ENCODE data around the gene FIBP.

Gene FIBP

GRCh38 chr11:65879617-65880016, 8.7 kb downstream of the FIBP start, which contains the start of gene CTSW:
Gene CTSW, plus strand, starts transcription at chr11:65879837. Its CDS starts 18 bp downstream, at chr11:65879855.
- TF ChIP-seq, protein P1, sequence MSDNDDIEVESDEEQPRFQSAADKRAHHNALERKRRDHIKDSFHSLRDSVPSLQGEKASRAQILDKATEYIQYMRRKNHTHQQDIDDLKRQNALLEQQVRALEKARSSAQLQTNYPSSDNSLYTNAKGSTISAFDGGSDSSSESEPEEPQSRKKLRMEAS (IDR thresholded peaks at IDR 0.05; ENCODE audit: low read depth, low read length) = no peak
- peak; percentile 15 for TF ChIP-seq POLR2A (IDR thresholded peaks at IDR 0.05; ENCODE audit: extremely low read depth, insufficient read length)
- TF ChIP-seq MYC (IDR thresholded peaks at IDR 0.05; ENCODE audit: low read depth, low read length) = no peak; the same call in 1 of the 2 replicates
- TF ChIP-seq CTCF (IDR thresholded peaks at IDR 0.05; ENCODE audit: low read depth, low read length) = no peak
- peak within 1 kb of the TSS; percentile 69 for H3K4me3 ChIP-seq (ENCODE audit: low read depth, low read length)
- DNase-seq (ENCODE audit: low read depth) = peak; percentile 81

DNA sequence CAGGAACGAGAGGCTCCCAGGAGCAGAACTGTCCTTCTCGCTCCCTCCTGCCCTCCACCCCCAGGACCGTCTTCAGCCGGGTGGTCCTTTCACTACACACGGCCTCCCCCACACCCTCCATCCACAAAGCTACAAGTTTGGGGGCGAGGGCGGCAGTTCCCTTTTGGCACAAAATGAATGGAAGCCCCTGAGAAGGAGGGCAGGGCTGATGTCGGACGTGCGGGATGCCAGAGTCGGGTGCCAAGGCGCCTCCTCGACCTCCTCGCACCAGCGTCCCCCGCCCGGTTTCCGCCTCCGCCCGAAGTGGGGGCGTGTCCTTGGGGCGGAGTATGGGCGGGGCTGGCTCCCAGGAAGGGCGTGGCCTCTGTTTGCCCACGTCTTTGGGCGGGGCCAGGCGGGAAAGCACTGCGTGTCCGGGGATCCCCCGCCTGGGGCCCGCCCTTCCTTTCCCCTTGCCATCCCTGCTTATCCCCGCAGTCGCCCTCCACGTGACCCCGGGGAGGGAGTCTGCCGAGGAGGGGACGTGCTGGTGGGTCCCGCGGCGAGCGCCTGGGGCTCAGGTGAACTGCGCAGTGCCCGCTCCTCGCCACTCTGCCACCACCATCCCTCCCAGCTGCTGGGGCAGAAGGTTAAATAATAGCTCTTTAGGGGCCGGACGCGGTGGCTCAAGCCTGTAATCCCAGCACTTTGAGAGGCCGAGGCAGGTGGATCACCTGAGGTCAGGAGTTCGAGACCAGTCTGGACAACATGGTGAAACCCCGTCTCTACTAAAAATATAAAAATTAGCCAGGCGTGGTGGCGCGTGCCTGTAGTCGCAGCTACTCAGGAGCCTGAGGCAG, 14.7 kb downstream of the FIBP start:
- TF ChIP-seq MYC (IDR thresholded peaks at IDR 0.05; ENCODE audit: low read depth, low read length) (peak; percentile 56), POLR2A (IDR thresholded peaks at IDR 0.05; ENCODE audit: extremely low read depth, insufficient read length) (peak; percentile 84), CTCF (IDR thresholded peaks at IDR 0.05; ENCODE audit: low read depth, low read length) (no peak)
- TF ChIP-seq, protein P1 (IDR thresholded peaks at IDR 0.05; ENCODE audit: low read depth, low read length) = peak; percentile 83
- DNase-seq (ENCODE audit: low read depth) = peak; percentile 92
- peak overlapping the region; percentile 62 for H3K4me3 ChIP-seq (ENCODE audit: low read depth, low read length)

- peak; percentile 62 for DNase-seq (ENCODE audit: low read depth)
- H3K4me3 ChIP-seq (ENCODE audit: low read depth, low read length) = peak within 1 kb of the TSS; percentile 62
- TF ChIP-seq POLR2A (IDR thresholded peaks at IDR 0.05; ENCODE audit: extremely low read depth, insufficient read length) (peak; percentile 18), MYC (IDR thresholded peaks at IDR 0.05; ENCODE audit: low read depth, low read length) (no peak)
- TF ChIP-seq, protein P1 (IDR thresholded peaks at IDR 0.05; ENCODE audit: low read depth, low read length) = no peak
Measured at GRCh38 chr11:65872586-65873317, 15.5 kb downstream of the FIBP start, which contains the start of gene EFEMP2. Gene EFEMP2, minus strand, starts transcription at chr11:65872800. Its CDS starts 446 bp downstream, at chr11:65872354.

GRCh38 chr11:65871811-65872548, 16.3 kb downstream of the FIBP start:
- H3K4me3 ChIP-seq (ENCODE audit: low read depth, low read length) = no peak overlapping the region
- TF ChIP-seq POLR2A (IDR thresholded peaks at IDR 0.05; ENCODE audit: extremely low read depth, insufficient read length) = no peak
- TF ChIP-seq MYC (IDR thresholded peaks at IDR 0.05; ENCODE audit: low read depth, low read length) = no peak
- no peak for TF ChIP-seq CTCF (IDR thresholded peaks at IDR 0.05; ENCODE audit: low read depth, low read length)
- TF ChIP-seq, protein P1 (IDR thresholded peaks at IDR 0.05; ENCODE audit: low read depth, low read length) = no peak
- DNase-seq (ENCODE audit: low read depth) = no peak

GRCh38 chr11:65870706-65871681, 17.3 kb downstream of the FIBP start:
- peak; percentile 96 for DNase-seq (ENCODE audit: low read depth)
- peak; percentile 57; the same call in 1 of the 2 replicates for TF ChIP-seq MYC (IDR thresholded peaks at IDR 0.05; ENCODE audit: low read depth, low read length)
- no peak for TF ChIP-seq CTCF (IDR thresholded peaks at IDR 0.05; ENCODE audit: low read depth, low read length)
- TF ChIP-seq POLR2A (IDR thresholded peaks at IDR 0.05; ENCODE audit: extremely low read depth, insufficient read length) = no peak
- H3K4me3 ChIP-seq (ENCODE audit: low read depth, low read length) = peak overlapping the region; percentile 25
